GM20431 (cell line): ENCODE data around the gene QSOX1.
"Not testable (repeated sequence)": the region's sequence is repeated elsewhere in the genome, so short reads cannot be mapped to it uniquely, and the experiment has no call there.

Experiments used
- in situ Hi-C: fragments of 300-500 bp; cut with MseI, MboI; formaldehyde crosslinking; loops from one replicate; pipeline ENCODE4 v1.15.0; 2020; ENCODE audit warnings: low sequenced_read_pairs; ENCODE audit not compliant: unreplicated experiment

Gene QSOX1

GRCh38 chr1:180201451-180202200, 47.0 kb downstream of the QSOX1 start:
- in situ Hi-C loops: no loop called here

- in situ Hi-C loops: not testable (repeated sequence)
Measured at GRCh38 chr1:180202588-180202987, 47.9 kb downstream of the QSOX1 start.

- in situ Hi-C loops: no loop called here
Measured at GRCh38 chr1:180204231-180204630, 49.6 kb downstream of the QSOX1 start.

GRCh38 chr1:180206581-180206980, 51.9 kb downstream of the QSOX1 start:
- in situ Hi-C loops: no loop called here

- in situ Hi-C loops: no loop called here
Measured at GRCh38 chr1:180208264-180208663, 53.6 kb downstream of the QSOX1 start.

- in situ Hi-C loops: no loop called here
Measured at GRCh38 chr1:180210008-180210620, 55.4 kb downstream of the QSOX1 start.

- in situ Hi-C loops: no loop called here
Measured at GRCh38 chr1:180211156-180211859, 56.6 kb downstream of the QSOX1 start.

- in situ Hi-C loops: no loop called here
Measured at GRCh38 chr1:180211860-180212229, 57.2 kb downstream of the QSOX1 start.

- in situ Hi-C loops: no loop called here
Measured at GRCh38 chr1:180213401-180214170, 58.9 kb downstream of the QSOX1 start.

- in situ Hi-C loops: no loop called here
Measured at GRCh38 chr1:180215856-180216625, 61.4 kb downstream of the QSOX1 start.

- in situ Hi-C loops: no loop called here
Measured at GRCh38 chr1:180217006-180217405, 62.3 kb downstream of the QSOX1 start.

- in situ Hi-C loops: no loop called here
Measured at GRCh38 chr1:180218806-180219765, 64.4 kb downstream of the QSOX1 start.

GRCh38 chr1:180219776-180220175, 65.1 kb downstream of the QSOX1 start:
- in situ Hi-C loops: no loop called here

GRCh38 chr1:180221462-180221861, 66.8 kb downstream of the QSOX1 start:
- in situ Hi-C loops: no loop called here

GRCh38 chr1:180224902-180225301, 70.2 kb downstream of the QSOX1 start:
- in situ Hi-C loops: no loop called here

GRCh38 chr1:180225403-180225802, 70.7 kb downstream of the QSOX1 start:
- in situ Hi-C loops: no loop called here

GRCh38 chr1:180227861-180228647, 73.4 kb downstream of the QSOX1 start:
- in situ Hi-C loops: no loop called here
